PFSK-1 (cell line): ENCODE data around the gene TMEM38B.

ENCODE experiments used
- FOXP2 ChIP-seq: optimal IDR thresholded peaks from 2 replicates; pipeline ENCODE3; 2011; ENCODE audit warnings: borderline replicate concordance, control low read depth, inconsistent platforms; ENCODE audit not compliant: insufficient read depth; ENCODE audit errors: extremely low read length, extremely low read depth
- POLR2AphosphoS5 ChIP-seq: IDR thresholded peaks from 2 replicates; pipeline ENCODE4 v1.6.1; 2012; ENCODE audit warnings: low read depth, mild to moderate bottlenecking, control low read depth, low read length, moderate library complexity
- SIN3A ChIP-seq: IDR thresholded peaks from 2 replicates; pipeline ENCODE4 v1.6.1; 2012; ENCODE audit warnings: mild to moderate bottlenecking, low read length, moderate library complexity, borderline replicate concordance; ENCODE audit not compliant: insufficient read depth
- TAF1 ChIP-seq: IDR thresholded peaks from 2 replicates; pipeline ENCODE4 v1.6.1; 2012; ENCODE audit warnings: low read length, control low read depth, borderline replicate concordance; ENCODE audit not compliant: insufficient read depth
- TF ChIP-seq, protein P1 (sequence below), 2 experiments: IDR thresholded peaks; 2 replicates each; pipeline versions ENCODE4 v1.6.1 to v1.8.0; 2011 to 2012; ENCODE audit warnings: low read depth in 2 of 2, low read length in 2 of 2, control low read depth in 1 of 2, inconsistent platforms in 1 of 2, mild to moderate bottlenecking in 1 of 2, moderate library complexity in 1 of 2; ENCODE audit not compliant: insufficient read depth in 1 of 2

TMEM38B gene

DNA sequence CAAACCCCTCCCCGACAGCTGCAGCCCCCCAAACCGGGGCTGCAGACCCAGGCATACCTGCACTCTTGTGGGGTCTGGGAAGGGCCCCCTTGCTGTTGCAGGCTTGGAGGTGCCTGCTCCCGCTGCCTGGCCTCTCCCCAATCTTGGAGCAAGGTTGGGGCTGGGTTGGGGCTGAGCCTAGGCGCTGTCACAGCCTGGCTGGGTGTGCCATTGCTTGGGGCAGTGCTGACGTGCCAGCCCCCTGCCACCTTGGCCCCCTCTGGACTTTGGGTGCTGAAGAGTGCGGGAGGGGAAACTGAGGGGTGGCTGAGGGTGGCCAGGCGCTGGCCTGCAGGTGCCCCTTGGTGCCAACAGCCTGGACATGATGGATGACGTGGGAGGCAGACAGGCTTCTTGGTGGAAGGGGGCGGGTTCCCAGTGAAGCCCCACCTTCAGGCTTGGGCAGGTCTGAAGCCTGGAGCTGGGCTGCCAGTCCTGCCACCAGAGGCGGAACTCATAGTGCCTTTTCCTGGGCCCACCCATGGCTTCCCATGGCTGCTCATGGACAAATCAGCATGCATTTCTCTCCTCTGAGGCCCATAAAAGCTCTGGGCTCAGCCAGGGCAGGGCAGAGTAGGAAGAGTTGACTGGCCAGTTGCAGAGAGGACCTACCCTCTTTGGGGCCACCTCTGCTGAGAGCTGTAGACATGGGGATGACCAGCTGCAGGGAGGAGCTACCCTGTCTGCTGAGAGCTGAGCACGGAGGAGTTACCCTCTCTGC lies 19.1 kb downstream of the TMEM38B start:
- no peak for TF ChIP-seq POLR2AphosphoS5
- TF ChIP-seq FOXP2 = no peak
- no peak for TF ChIP-seq TAF1
- TF ChIP-seq, protein P1, sequence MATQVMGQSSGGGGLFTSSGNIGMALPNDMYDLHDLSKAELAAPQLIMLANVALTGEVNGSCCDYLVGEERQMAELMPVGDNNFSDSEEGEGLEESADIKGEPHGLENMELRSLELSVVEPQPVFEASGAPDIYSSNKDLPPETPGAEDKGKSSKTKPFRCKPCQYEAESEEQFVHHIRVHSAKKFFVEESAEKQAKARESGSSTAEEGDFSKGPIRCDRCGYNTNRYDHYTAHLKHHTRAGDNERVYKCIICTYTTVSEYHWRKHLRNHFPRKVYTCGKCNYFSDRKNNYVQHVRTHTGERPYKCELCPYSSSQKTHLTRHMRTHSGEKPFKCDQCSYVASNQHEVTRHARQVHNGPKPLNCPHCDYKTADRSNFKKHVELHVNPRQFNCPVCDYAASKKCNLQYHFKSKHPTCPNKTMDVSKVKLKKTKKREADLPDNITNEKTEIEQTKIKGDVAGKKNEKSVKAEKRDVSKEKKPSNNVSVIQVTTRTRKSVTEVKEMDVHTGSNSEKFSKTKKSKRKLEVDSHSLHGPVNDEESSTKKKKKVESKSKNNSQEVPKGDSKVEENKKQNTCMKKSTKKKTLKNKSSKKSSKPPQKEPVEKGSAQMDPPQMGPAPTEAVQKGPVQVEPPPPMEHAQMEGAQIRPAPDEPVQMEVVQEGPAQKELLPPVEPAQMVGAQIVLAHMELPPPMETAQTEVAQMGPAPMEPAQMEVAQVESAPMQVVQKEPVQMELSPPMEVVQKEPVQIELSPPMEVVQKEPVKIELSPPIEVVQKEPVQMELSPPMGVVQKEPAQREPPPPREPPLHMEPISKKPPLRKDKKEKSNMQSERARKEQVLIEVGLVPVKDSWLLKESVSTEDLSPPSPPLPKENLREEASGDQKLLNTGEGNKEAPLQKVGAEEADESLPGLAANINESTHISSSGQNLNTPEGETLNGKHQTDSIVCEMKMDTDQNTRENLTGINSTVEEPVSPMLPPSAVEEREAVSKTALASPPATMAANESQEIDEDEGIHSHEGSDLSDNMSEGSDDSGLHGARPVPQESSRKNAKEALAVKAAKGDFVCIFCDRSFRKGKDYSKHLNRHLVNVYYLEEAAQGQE (IDR thresholded peaks at IDR 0.05; ENCODE audit: insufficient read depth in 1 of 2, low read depth in 2 of 2, low read length in 2 of 2) = no peak
- no peak for TF ChIP-seq SIN3A

- no peak for TF ChIP-seq POLR2AphosphoS5
- no peak for TF ChIP-seq TAF1
- TF ChIP-seq, protein P1 (IDR thresholded peaks at IDR 0.05; ENCODE audit: insufficient read depth in 1 of 2, low read depth in 2 of 2, low read length in 2 of 2) = no peak
- TF ChIP-seq SIN3A = no peak
- no peak for TF ChIP-seq FOXP2
These were observed 19.6 kb downstream of the TMEM38B start for GRCh38 chr9:105714020-105714331.

- no peak for TF ChIP-seq SIN3A
- no peak for TF ChIP-seq TAF1
- TF ChIP-seq, protein P1 (IDR thresholded peaks at IDR 0.05; ENCODE audit: insufficient read depth in 1 of 2, low read depth in 2 of 2, low read length in 2 of 2) = no peak
- no peak for TF ChIP-seq POLR2AphosphoS5
- TF ChIP-seq FOXP2 = no peak
These were observed 21.8 kb downstream of the TMEM38B start for GRCh38 chr9:105716146-105716545.

GRCh38 chr9:105722099-105722498 lies 27.8 kb downstream of the TMEM38B start:
- no peak for TF ChIP-seq SIN3A
- no peak for TF ChIP-seq POLR2AphosphoS5
- no peak for TF ChIP-seq TAF1
- no peak for TF ChIP-seq FOXP2
- TF ChIP-seq, protein P1 (IDR thresholded peaks at IDR 0.05; ENCODE audit: insufficient read depth in 1 of 2, low read depth in 2 of 2, low read length in 2 of 2) = no peak

DNA sequence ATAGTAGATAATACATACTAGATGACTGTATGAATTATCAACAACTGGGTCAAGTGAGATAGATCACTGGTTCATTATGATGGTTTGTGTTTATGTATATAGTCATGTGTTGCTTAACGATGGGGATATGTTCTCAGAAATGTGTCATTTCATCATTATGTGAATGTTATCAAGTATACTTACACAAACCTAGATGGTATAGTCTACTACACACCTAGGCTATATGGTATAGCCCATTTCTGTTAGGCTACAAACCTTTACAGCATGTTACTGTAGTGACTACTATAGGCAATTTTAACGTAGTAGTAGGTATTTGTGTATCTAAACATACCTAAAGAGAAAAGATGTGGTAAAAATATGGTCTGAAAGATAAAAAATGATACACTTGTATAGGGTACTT lies 31.0 kb downstream of the TMEM38B start:
- no peak for TF ChIP-seq TAF1
- TF ChIP-seq, protein P1 (IDR thresholded peaks at IDR 0.05; ENCODE audit: insufficient read depth in 1 of 2, low read depth in 2 of 2, low read length in 2 of 2) = no peak
- TF ChIP-seq POLR2AphosphoS5 = no peak
- no peak for TF ChIP-seq FOXP2
- no peak for TF ChIP-seq SIN3A
